ENCODE measurements around the gene PITPNC1. TPM values are rescaled to one million over a fixed set of nuclear protein-coding genes. Genes with fewer than 3 reads are reported as not detected.

Gene PITPNC1
- total and polyA plus RNA-seq, 2 of the 13 experiments (the other 11 are each of a cell fraction or from before 2014, with no cell fraction given) = 4.1 to 5.7 TPM

GRCh38 chr17:67366193-67367157 is 10.6 kb upstream of the PITPNC1 start, which contains the start of gene PSMD12:
TSS of gene PSMD12 (minus strand) at chr17:67366577. CDS start at chr17:67366519, 58 bp downstream.
- Histone ChIP-seq H3K4me3 (replicated peaks in 1 of 3; ENCODE audit: insufficient read depth in 1 of 3, low read depth in 2 of 3, low read length in 3 of 3) (peak within 1 kb of the TSS; percentile 86 to 99 (median 90)), H3K4me2 (ENCODE audit: low read depth, low read length) (peak within 1 kb of the TSS; percentile 71), H3K79me2 (ENCODE audit: insufficient read depth, low read length) (peaks cover 49% of the 10 kb centered on the region), H2AFZ (ENCODE audit: low read length) (peak within 1 kb of the TSS; percentile 81), H3K27ac (ENCODE audit: extremely low read length, insufficient read depth, low read length) (peak within 1 kb of the TSS; percentile 82), H3K9me3 (ENCODE audit: low read length) (no peaks in the 10 kb centered on the region), H3K4me1 (ENCODE audit: insufficient read depth, low read length) (peaks cover 50% of the 10 kb centered on the region), H3K9ac (ENCODE audit: insufficient read depth, low read depth, low read length) (peak within 1 kb of the TSS; percentile 98), H3K27me3 (ENCODE audit: control insufficient read depth in 1 of 2, insufficient read depth in 2 of 2, low read length in 2 of 2) (no peaks in the 10 kb centered on the region; a peak in 1 of 5 replicates), H4K20me1 (ENCODE audit: insufficient read depth, low read length) (peaks cover 34% of the 10 kb centered on the region), H3K36me3 (replicated peaks in 1 of 2; ENCODE audit: control insufficient read depth in 1 of 2, insufficient read depth in 2 of 2, low read length in 2 of 2) (peaks cover 0 to 14% of the 10 kb centered on the region in 2 experiments; a peak in 3 of 5 replicates)
- ChIA-PET CTCF (ENCODE audit: low intra/inter-chr PET ratio, low total read pairs) (no interaction called here), POLR2A (interaction anchor here (0.9 to 2.3 kb wide), 3 partner anchors 11 to 351 kb away, joined by 4 to 12 read pairs (median 4); partner anchors contain the start of gene NOL11)
- ATAC-seq (peak; percentile 97), DNase-seq (ENCODE audit: low spot score) (peak; percentile 90), FAIRE-seq (no peak)
- BruUV-seq (replicated peaks) = TSS peak; percentile 58
- 2% methylated on average over 29 of the region's 55 CpGs for WGBS (ENCODE audit: low lambda C conversion rate)
- intact Hi-C loops (cut with micrococcal nuclease; ENCODE audit: unreplicated experiment) (loop anchor here (1.0 to 10.0 kb wide), 2 partner anchors 12 to 122 kb away; partner anchors contain the start of gene HELZ), in situ Hi-C loops (cut with HindIII; ENCODE audit: extremely low pct_ligation_motif_present, low pct_unique_long_range_greater_than_20kb) (no loop called here)
- TF ChIP-seq ZNF3 (CRISPR knock-in tag; IDR thresholded peaks at IDR 0.05) = 0 out of 2 replicates have a peak, but pooled peaks have one; percentile 46
- peak; percentile 88 for TF ChIP-seq MIER3 (CRISPR knock-in tag; IDR thresholded peaks at IDR 0.05; ENCODE audit: borderline replicate concordance)
- TF ChIP-seq ZNF431 (CRISPR knock-in tag; IDR thresholded peaks at IDR 0.05; ENCODE audit: borderline replicate concordance, low read depth) = peak; percentile 94; the same call in 1 of the 2 replicates
- TF ChIP-seq ARHGAP35 (CRISPR knock-in tag; IDR thresholded peaks at IDR 0.05; ENCODE audit: borderline replicate concordance) = peak; percentile 97
- peak; percentile 87 for TF ChIP-seq ZNF547 (CRISPR knock-in tag; IDR thresholded peaks at IDR 0.05)
- TF ChIP-seq FIP1L1 (IDR thresholded peaks at IDR 0.05; ENCODE audit: borderline replicate concordance, insufficient read depth, low read depth, low read length) = no peak
- TF ChIP-seq CHD2 (IDR thresholded peaks at IDR 0.05; ENCODE audit: low read depth, low read length) = no peak
- no peak for TF ChIP-seq ZNF878 (CRISPR knock-in tag; IDR thresholded peaks at IDR 0.05)
- TF ChIP-seq, protein P1, sequence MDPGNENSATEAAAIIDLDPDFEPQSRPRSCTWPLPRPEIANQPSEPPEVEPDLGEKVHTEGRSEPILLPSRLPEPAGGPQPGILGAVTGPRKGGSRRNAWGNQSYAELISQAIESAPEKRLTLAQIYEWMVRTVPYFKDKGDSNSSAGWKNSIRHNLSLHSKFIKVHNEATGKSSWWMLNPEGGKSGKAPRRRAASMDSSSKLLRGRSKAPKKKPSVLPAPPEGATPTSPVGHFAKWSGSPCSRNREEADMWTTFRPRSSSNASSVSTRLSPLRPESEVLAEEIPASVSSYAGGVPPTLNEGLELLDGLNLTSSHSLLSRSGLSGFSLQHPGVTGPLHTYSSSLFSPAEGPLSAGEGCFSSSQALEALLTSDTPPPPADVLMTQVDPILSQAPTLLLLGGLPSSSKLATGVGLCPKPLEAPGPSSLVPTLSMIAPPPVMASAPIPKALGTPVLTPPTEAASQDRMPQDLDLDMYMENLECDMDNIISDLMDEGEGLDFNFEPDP (CRISPR knock-in tag; conservative IDR thresholded peaks at IDR 0.05) = no peak
- peak; percentile 84; the same call in 1 of the 2 replicates for TF ChIP-seq ZBTB20 (CRISPR knock-in tag; IDR thresholded peaks at IDR 0.05; ENCODE audit: borderline replicate concordance, low read depth)
- TF ChIP-seq GLI4 (CRISPR knock-in tag; IDR thresholded peaks at IDR 0.05; ENCODE audit: borderline replicate concordance) = peak; percentile 89; the same call in 1 of the 2 replicates
- TF ChIP-seq PHF5A (CRISPR knock-in tag; IDR thresholded peaks at IDR 0.05; ENCODE audit: low read depth, unreplicated experiment) = peak; percentile 91
- 0 out of 2 replicates have a peak, but pooled peaks have one; percentile 58 for TF ChIP-seq SP5 (CRISPR knock-in tag; IDR thresholded peaks at IDR 0.05; ENCODE audit: borderline replicate concordance, low read depth)
- peak; percentile 84 for TF ChIP-seq ZNF230 (CRISPR knock-in tag; IDR thresholded peaks at IDR 0.05)
- TF ChIP-seq MLX (CRISPR knock-in tag; IDR thresholded peaks at IDR 0.05) = no peak
- TF ChIP-seq MAFG (CRISPR knock-in tag; IDR thresholded peaks at IDR 0.05) = peak; percentile 61; the same call in 1 of the 2 replicates
- peak; percentile 83 for TF ChIP-seq HNRNPH1 (optimal IDR thresholded peaks at IDR 0.05; ENCODE audit: low read depth, low read length)
- peak; percentile 80; the same call in 1 of the 2 replicates for TF ChIP-seq ESRRA (CRISPR knock-in tag; IDR thresholded peaks at IDR 0.05; ENCODE audit: low read depth)
- no peak for TF ChIP-seq ZNF326 (CRISPR knock-in tag; IDR thresholded peaks at IDR 0.05; ENCODE audit: borderline replicate concordance)
- peak; percentile 95 for TF ChIP-seq ZNF563 (CRISPR knock-in tag; IDR thresholded peaks at IDR 0.05)
- TF ChIP-seq KLF15 (CRISPR knock-in tag; IDR thresholded peaks at IDR 0.05; ENCODE audit: borderline replicate concordance) = peak; percentile 85; the same call in 1 of the 2 replicates
- peak; percentile 91 for TF ChIP-seq RXRA (CRISPR knock-in tag; IDR thresholded peaks at IDR 0.05)
